Spleen (tissue), 11 donors: ENCODE data around the gene MYH10. TPM values are rescaled to one million over a fixed set of nuclear protein-coding genes. Genes with fewer than 3 reads are reported as not detected.

Experiments used
- DNase-seq: peaks from one replicate; pipeline ENCODE4 v3.0.0-alpha.2; 2020
- H3K27ac ChIP-seq, 8 donors: fragments of 200-600 bp; sonication (generic) in 7 of 8; 1 replicate in 4 of 8; 2 replicates in 4 of 8; pipeline versions ENCODE4 v1.5.0 to v1.8.0; 2016 to 2021; ENCODE audit warnings: inconsistent platforms in 4 of 8, mild to moderate bottlenecking in 4 of 8, moderate library complexity in 1 of 8
- H3K27me3 ChIP-seq, 7 donors: fragments of 200-600 bp; sonication (generic) in 6 of 7; replicated peaks in 1 of 7; 1 replicate in 4 of 7; 2 replicates in 3 of 7; pipeline versions ENCODE4 v1.5.0 to v1.8.0; 2016 to 2021; ENCODE audit warnings: inconsistent platforms in 3 of 7, mild to moderate bottlenecking in 1 of 7
- H3K36me3 ChIP-seq, 6 donors: fragments of 200-600 bp; sonication (generic) in 5 of 6; 1 replicate in 4 of 6; 2 replicates in 2 of 6; pipeline versions ENCODE4 v1.5.0 to v1.8.0; 2016 to 2021; ENCODE audit warnings: inconsistent platforms in 2 of 6
- H3K4me1 ChIP-seq, 6 donors: fragments of 200-600 bp; sonication (generic) in 5 of 6; 1 replicate in 3 of 6; 2 replicates in 3 of 6; pipeline versions ENCODE4 v1.5.0 to v1.8.0; 2016 to 2021; ENCODE audit warnings: inconsistent platforms in 3 of 6
- H3K4me3 ChIP-seq, 8 donors: fragments of 200-600 bp; sonication (generic) in 7 of 8; 1 replicate in 4 of 8; 2 replicates in 4 of 8; pipeline versions ENCODE4 v1.5.0 to v1.8.0; 2016 to 2021; ENCODE audit warnings: inconsistent platforms in 4 of 8, mild to moderate bottlenecking in 4 of 8, moderate library complexity in 2 of 8
- H3K9me3 ChIP-seq, 8 donors: fragments of 200-600 bp; sonication (generic) in 7 of 8; 1 replicate in 4 of 8; 2 replicates in 4 of 8; pipeline versions ENCODE4 v1.5.0 to v1.8.0; 2016 to 2021; ENCODE audit warnings: inconsistent platforms in 4 of 8
- POLR2A ChIP-seq, 3 donors: fragments of 450-650 bp; IDR thresholded peaks; one replicate each; pipeline ENCODE4 v1.5.1; 2017; ENCODE audit warnings: antibody characterized with exemption in 3 of 3, mild to moderate bottlenecking in 1 of 3
- POLR2AphosphoS5 ChIP-seq, 3 donors: sonication (generic); formaldehyde crosslinking; IDR thresholded peaks; one replicate each; pipeline ENCODE4 v1.5.1; 2017; ENCODE audit warnings: antibody characterized with exemption in 3 of 3
- WGBS, 5 donors: extraction: QIAGEN DNeasy Blood & Tissue Kit in 3 of 5; methylation state at CpG; one replicate each; pipeline versions ENCODE4 v1.1.5 to v1.1.7; 2013 to 2018; 5-methylcytosine and 5-hydroxymethylcytosine counted together
- intact Hi-C: fragments of 100-400 bp; cut with DNase I; formaldehyde crosslinking; loops from one replicate; pipeline ENCODE4 v1.15.0; 2023; ENCODE audit warnings: low total_unique reads
- polyA plus RNA-seq, 3 donors: library from polyadenylated mRNA; stranded (reverse); fragments of 200-250 nt; gene quantifications; one replicate each; pipeline ENCODE4 v1.2.1, GENCODE V29; 2013
- total RNA-seq, 7 donors: library from RNA; depleted of rRNA in 3 of 7; stranded (reverse); fragments of >200 nt in 3 of 7; fragmentation: NEBNext Ultra II Directional in 4 of 7; extraction: Animal tissue kit (Norgen Biotek cat#: 25700) in 4 of 7; gene quantifications; one replicate each; pipeline versions ENCODE4 v1.1.0 to v1.2.1, GENCODE V29; 2016 to 2021
- TF ChIP-seq, protein P1 (sequence below), 11 experiments: fragments of 200-600 bp in 7 of 11; fragments of 450-650 bp in 4 of 11; sonication (generic) in 4 of 11; IDR thresholded peaks in 8 of 11; conservative IDR thresholded peaks in 3 of 11; 1 replicate in 7 of 11; 2 replicates in 4 of 11; pipeline versions ENCODE4 v1.4.0 to v1.8.0; 2016 to 2021; ENCODE audit warnings: antibody characterized with exemption in 11 of 11, inconsistent platforms in 4 of 11, mild to moderate bottlenecking in 1 of 11
- donor health status: healthy with polysubstance abuse.
- donor health status: DM: no; HTN: no; CAD: no; lungs with moderate emphysema.
- donor health status: DM: no; HTN: no; CAD: no.
- donor health status: Bipolar disorder and iron deficiency.
- donor health status: healthy.
- donor health status: DM: no; HTN: no; CAD: no.
- donor health status: DM: yes; HTN: yes; CAD: no.

MYH10 gene
- total and polyA plus RNA-seq, 10 donors, result 1.0 to 14.4 (median 7.5) TPM

DNA sequence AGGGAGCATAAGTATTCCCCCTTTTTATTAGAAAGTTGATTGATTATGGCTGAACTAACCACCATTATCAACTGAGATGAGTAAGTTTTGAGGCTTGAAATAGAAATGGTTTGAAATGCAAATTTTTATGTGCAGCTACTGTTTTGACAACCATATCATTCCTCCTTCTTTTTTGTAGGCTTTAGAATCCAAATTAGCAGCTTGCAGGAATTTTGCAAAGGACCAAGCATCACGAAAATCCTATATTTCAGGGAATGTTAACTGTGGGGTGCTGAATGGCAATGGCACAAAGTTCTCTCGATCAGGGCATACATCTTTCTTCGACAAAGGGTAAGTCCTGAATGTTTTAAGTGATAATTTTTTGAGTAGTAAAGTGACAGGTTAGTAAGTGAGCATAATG lies 170.7 kb downstream of the MYH10 start:
- Histone ChIP-seq H3K27me3 (no peaks in the 10 kb centered on the region), H3K9me3 (no peaks in the 10 kb centered on the region), H3K27ac (no peak overlapping the region), H3K4me1 (peaks cover 0 to 21% (median 5%) of the 10 kb centered on the region in 6 donors), H3K36me3 (peaks cover 4 to 100% (median 88%) of the 10 kb centered on the region in 6 donors), H3K4me3 (no peak overlapping the region)
- intact Hi-C loops, result no loop called here
- no peak for DNase-seq
- WGBS, 5 donors, result 84 to 98% (median 97%) methylated on average over 3 of the region's 3 CpGs
- TF ChIP-seq POLR2AphosphoS5 (IDR thresholded peaks at IDR 0.05) (no peak), POLR2A (IDR thresholded peaks at IDR 0.05) (no peak)
- TF ChIP-seq, protein P1, sequence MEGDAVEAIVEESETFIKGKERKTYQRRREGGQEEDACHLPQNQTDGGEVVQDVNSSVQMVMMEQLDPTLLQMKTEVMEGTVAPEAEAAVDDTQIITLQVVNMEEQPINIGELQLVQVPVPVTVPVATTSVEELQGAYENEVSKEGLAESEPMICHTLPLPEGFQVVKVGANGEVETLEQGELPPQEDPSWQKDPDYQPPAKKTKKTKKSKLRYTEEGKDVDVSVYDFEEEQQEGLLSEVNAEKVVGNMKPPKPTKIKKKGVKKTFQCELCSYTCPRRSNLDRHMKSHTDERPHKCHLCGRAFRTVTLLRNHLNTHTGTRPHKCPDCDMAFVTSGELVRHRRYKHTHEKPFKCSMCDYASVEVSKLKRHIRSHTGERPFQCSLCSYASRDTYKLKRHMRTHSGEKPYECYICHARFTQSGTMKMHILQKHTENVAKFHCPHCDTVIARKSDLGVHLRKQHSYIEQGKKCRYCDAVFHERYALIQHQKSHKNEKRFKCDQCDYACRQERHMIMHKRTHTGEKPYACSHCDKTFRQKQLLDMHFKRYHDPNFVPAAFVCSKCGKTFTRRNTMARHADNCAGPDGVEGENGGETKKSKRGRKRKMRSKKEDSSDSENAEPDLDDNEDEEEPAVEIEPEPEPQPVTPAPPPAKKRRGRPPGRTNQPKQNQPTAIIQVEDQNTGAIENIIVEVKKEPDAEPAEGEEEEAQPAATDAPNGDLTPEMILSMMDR (IDR thresholded peaks at IDR 0.05 in 8 of 11, conservative IDR thresholded peaks at IDR 0.05 in 3 of 11), result no peak

- DNase-seq, result no peak
- H3K27me3 ChIP-seq, result no peaks in the 10 kb centered on the region
- TF ChIP-seq, protein P1 (IDR thresholded peaks at IDR 0.05 in 8 of 11, conservative IDR thresholded peaks at IDR 0.05 in 3 of 11), result no peak
- TF ChIP-seq POLR2AphosphoS5 (IDR thresholded peaks at IDR 0.05), result no peak
- no peak for TF ChIP-seq POLR2A (IDR thresholded peaks at IDR 0.05)
- 88 to 98% (median 93%) methylated on average over 4 of the region's 4 CpGs for WGBS, 5 donors
- H3K36me3 ChIP-seq, result peaks cover 4 to 100% (median 89%) of the 10 kb centered on the region in 6 donors
- H3K27ac ChIP-seq, result no peak overlapping the region
- H3K4me1 ChIP-seq, result peaks cover 0 to 14% (median 0%) of the 10 kb centered on the region in 6 donors
- H3K4me3 ChIP-seq, result no peak overlapping the region
- H3K9me3 ChIP-seq, result no peaks in the 10 kb centered on the region
- intact Hi-C loops, result no loop called here
Observed at GRCh38 chr17:8459107-8459506, 171.4 kb downstream of the MYH10 start.

- Histone ChIP-seq H3K9me3 (no peaks in the 10 kb centered on the region), H3K27me3 (no peaks in the 10 kb centered on the region), H3K4me3 (no peak overlapping the region), H3K36me3 (peaks cover 4 to 100% (median 87%) of the 10 kb centered on the region in 6 donors), H3K27ac (no peak overlapping the region), H3K4me1 (peaks cover 0 to 6% (median 0%) of the 10 kb centered on the region in 6 donors)
- 90 to 93% (median 92%) methylated on average over 6 of the region's 6 CpGs for WGBS, 5 donors
- intact Hi-C loops, result no loop called here
- no peak for DNase-seq
- TF ChIP-seq POLR2AphosphoS5 (IDR thresholded peaks at IDR 0.05) (no peak), POLR2A (IDR thresholded peaks at IDR 0.05) (no peak)
- TF ChIP-seq, protein P1 (IDR thresholded peaks at IDR 0.05 in 8 of 11, conservative IDR thresholded peaks at IDR 0.05 in 3 of 11), result no peak
Observed at GRCh38 chr17:8458128-8458527, 172.4 kb downstream of the MYH10 start.

GRCh38 chr17:8455665-8456209 lies 174.8 kb downstream of the MYH10 start:
- no peak overlapping the region for H3K4me3 ChIP-seq
- TF ChIP-seq, protein P1 (IDR thresholded peaks at IDR 0.05 in 8 of 11, conservative IDR thresholded peaks at IDR 0.05 in 3 of 11), result no peak
- TF ChIP-seq POLR2A (IDR thresholded peaks at IDR 0.05) (no peak), POLR2AphosphoS5 (IDR thresholded peaks at IDR 0.05) (no peak)
- intact Hi-C loops, result no loop called here
- no peak for DNase-seq
- no peaks in the 10 kb centered on the region for H3K27me3 ChIP-seq
- H3K4me1 ChIP-seq, result peaks cover 0 to 6% (median 0%) of the 10 kb centered on the region in 6 donors
- H3K36me3 ChIP-seq, result peaks cover 4 to 100% (median 88%) of the 10 kb centered on the region in 6 donors
- no peaks in the 10 kb centered on the region for H3K9me3 ChIP-seq
- WGBS, 5 donors, result 80 to 91% (median 87%) methylated on average over 2 of the region's 2 CpGs
- no peak overlapping the region for H3K27ac ChIP-seq
